K562 (cell line): ENCODE data around the gene CSRNP2. TPM values are rescaled to one million over a fixed set of nuclear protein-coding genes. Genes with fewer than 3 reads are reported as not detected.

Experiments
- CBX5 ChIP-seq: IDR thresholded peaks from 2 replicates; pipeline ENCODE4 v1.6.1; 2014; ENCODE audit warnings: low read depth, borderline replicate concordance
- EWSR1 ChIP-seq: fragments of 450-650 bp; IDR thresholded peaks from 2 replicates; pipeline ENCODE4 v1.6.1; 2018; ENCODE audit warnings: borderline replicate concordance, mild to moderate bottlenecking, low read depth, moderate library complexity; ENCODE audit not compliant: partially characterized antibody
- HDAC2 ChIP-seq: fragments of 450-650 bp; IDR thresholded peaks from 2 replicates; pipeline ENCODE4 v1.6.1; 2016; ENCODE audit warnings: mild to moderate bottlenecking
- MAX ChIP-seq: sonication (generic); formaldehyde crosslinking; IDR thresholded peaks from 2 replicates; pipeline ENCODE4 v1.9.0; 2022; ENCODE audit warnings: mild to moderate bottlenecking, missing genetic modification reagents
- NFIX ChIP-seq: fragments of 250-450 bp; sonication (Bioruptor Pico); IDR thresholded peaks from 2 replicates; pipeline ENCODE4 v1.4.0; 2020; ENCODE audit warnings: low read depth, mild to moderate bottlenecking, moderate library complexity
- POLR2AphosphoS2 ChIP-seq: IDR thresholded peaks from 2 replicates; pipeline ENCODE4 v1.6.1; 2012; ENCODE audit warnings: low read length, improper control_type of control experiment
- PTBP1 ChIP-seq: fragments of 200-400 bp; formaldehyde crosslinking; IDR thresholded peaks from 2 replicates; pipeline ENCODE4 v1.6.1; 2017; ENCODE audit warnings: low read depth, low read length
- RBBP5 ChIP-seq: fragments of 200-600 bp; sonication (generic); IDR thresholded peaks from 2 replicates; pipeline ENCODE4 v1.6.1; 2012; ENCODE audit warnings: borderline replicate concordance, mild to moderate bottlenecking, low read length, control low read depth, inconsistent platforms; ENCODE audit not compliant: insufficient read depth, poor library complexity, severe bottlenecking
- RBM39 ChIP-seq: fragments of 200-400 bp; formaldehyde crosslinking; optimal IDR thresholded peaks from 2 replicates; pipeline ENCODE3; 2018; ENCODE audit warnings: low read depth, low read length
- SMARCB1 ChIP-seq: IDR thresholded peaks from 2 replicates; pipeline ENCODE4 v1.6.1; 2011; ENCODE audit warnings: improper control_type of control experiment, low read depth; ENCODE audit not compliant: insufficient read length
- TAF1 ChIP-seq: IDR thresholded peaks from 2 replicates; pipeline ENCODE4 v1.6.1; 2011; ENCODE audit warnings: mild to moderate bottlenecking, low read length, moderate library complexity; ENCODE audit not compliant: insufficient read depth, control insufficient read depth, severe bottlenecking; ENCODE audit errors: extremely low read depth
- U2AF2 ChIP-seq: fragments of 200-400 bp; formaldehyde crosslinking; optimal IDR thresholded peaks from 2 replicates; pipeline ENCODE3; 2017; ENCODE audit warnings: low read depth, mild to moderate bottlenecking, low read length
- XRCC4 ChIP-seq: IDR thresholded peaks from one replicate; pipeline ENCODE4 v1.6.1; 2011; ENCODE audit not compliant: insufficient read depth, insufficient read length; ENCODE audit errors: extremely low read depth
- ZBTB5 ChIP-seq: fragments of 450-650 bp; IDR thresholded peaks from 2 replicates; pipeline ENCODE4 v1.6.1; 2017; ENCODE audit warnings: antibody characterized with exemption
- ZNF212 ChIP-seq: fragments of 450-650 bp; formaldehyde crosslinking; IDR thresholded peaks from 2 replicates; pipeline ENCODE4 v1.4.0; 2020; ENCODE audit warnings: mild to moderate bottlenecking
- ZNF354B ChIP-seq: fragments of 250-450 bp; sonication (Bioruptor Pico); IDR thresholded peaks from 2 replicates; pipeline ENCODE4 v1.4.0; 2020
- ZNF436 ChIP-seq: fragments of 250-450, 450-650 bp; sonication (Bioruptor Pico); formaldehyde crosslinking; IDR thresholded peaks from 2 replicates; pipeline ENCODE4 v1.7.0; 2020; ENCODE audit warnings: mild to moderate bottlenecking
- polyA plus RNA-seq, 8 experiments: library from polyadenylated mRNA; depleted of rRNA in 4 of 8; stranded (reverse) in 5 of 8; unstranded in 3 of 8; fragments of >200 nt; fragmentation: Nextera tagmentation in 2 of 8; fragmentation: Illumina TruSeq in 1 of 8; extraction: Ambion mirVana in 2 of 8; extraction: Trizol in 1 of 8; gene quantifications; 2 replicates each; pipeline versions ENCODE4 v1.2.1 to v1.2.3, GENCODE V29; 2011 to 2014; ENCODE audit warnings: inconsistent platforms in 1 of 8, missing spikeins in 1 of 8
- total RNA-seq, 7 experiments: library from RNA; depleted of rRNA in 6 of 7; stranded (reverse); fragments of >200 nt in 6 of 7; fragmentation: Illumina TruSeq in 2 of 7; extraction: Trizol in 2 of 7; gene quantifications; 2 replicates each; pipeline versions ENCODE4 v1.2.1 to v1.2.3, GENCODE V29; 2011 to 2021; ENCODE audit warnings: low replicate concordance in 1 of 7
- TF ChIP-seq, protein P1 (sequence below): fragments of 450-650 bp; formaldehyde crosslinking; IDR thresholded peaks from 2 replicates; pipeline ENCODE4 v1.4.0; 2020; ENCODE audit warnings: mild to moderate bottlenecking, moderate library complexity
- TF ChIP-seq, protein P2 (sequence below): sonication (generic); formaldehyde crosslinking; IDR thresholded peaks from 2 replicates; pipeline ENCODE4 v1.8.1; 2023; ENCODE audit warnings: mild to moderate bottlenecking, missing genetic modification reagents
- TF ChIP-seq, protein P3 (sequence below): fragments of 450-650 bp; formaldehyde crosslinking; IDR thresholded peaks from 2 replicates; pipeline ENCODE4 v1.4.0; 2020; ENCODE audit warnings: mild to moderate bottlenecking
- TF ChIP-seq, protein P4 (sequence below): fragments of 450-650 bp; IDR thresholded peaks from 2 replicates; pipeline ENCODE4 v1.6.1; 2018; ENCODE audit warnings: mild to moderate bottlenecking, low read depth; ENCODE audit not compliant: partially characterized antibody

Gene CSRNP2
- total and polyA plus RNA-seq, 9 of the 15 experiments (the other 6 are each of a cell fraction or from before 2014, with no cell fraction given), result 1.6 to 13.9 (median 5.9) TPM

DNA sequence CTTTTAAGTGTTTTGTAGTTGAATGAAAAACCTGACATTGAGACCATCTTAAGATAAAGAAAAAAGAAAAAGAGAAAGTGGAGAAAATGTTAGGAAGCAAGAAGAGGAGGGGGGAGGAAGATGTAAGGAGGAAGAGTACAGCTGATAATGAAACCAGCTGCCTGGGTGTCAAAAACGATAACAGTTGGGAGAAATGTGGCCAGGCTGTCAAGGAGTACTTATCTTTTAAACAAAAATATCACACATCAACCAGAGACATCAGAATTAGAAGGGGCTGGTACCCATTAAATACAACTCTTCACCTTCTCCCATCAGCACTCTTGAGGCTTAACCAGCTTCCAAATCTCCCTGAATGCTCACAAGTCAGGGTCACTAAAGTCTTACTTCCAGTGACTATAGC is 61.7 kb downstream of the CSRNP2 start (continued):
- TF ChIP-seq, protein P1, sequence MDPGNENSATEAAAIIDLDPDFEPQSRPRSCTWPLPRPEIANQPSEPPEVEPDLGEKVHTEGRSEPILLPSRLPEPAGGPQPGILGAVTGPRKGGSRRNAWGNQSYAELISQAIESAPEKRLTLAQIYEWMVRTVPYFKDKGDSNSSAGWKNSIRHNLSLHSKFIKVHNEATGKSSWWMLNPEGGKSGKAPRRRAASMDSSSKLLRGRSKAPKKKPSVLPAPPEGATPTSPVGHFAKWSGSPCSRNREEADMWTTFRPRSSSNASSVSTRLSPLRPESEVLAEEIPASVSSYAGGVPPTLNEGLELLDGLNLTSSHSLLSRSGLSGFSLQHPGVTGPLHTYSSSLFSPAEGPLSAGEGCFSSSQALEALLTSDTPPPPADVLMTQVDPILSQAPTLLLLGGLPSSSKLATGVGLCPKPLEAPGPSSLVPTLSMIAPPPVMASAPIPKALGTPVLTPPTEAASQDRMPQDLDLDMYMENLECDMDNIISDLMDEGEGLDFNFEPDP, result no peak
- no peak for TF ChIP-seq ZNF212 (CRISPR knock-in tag)
- TF ChIP-seq, protein P2, sequence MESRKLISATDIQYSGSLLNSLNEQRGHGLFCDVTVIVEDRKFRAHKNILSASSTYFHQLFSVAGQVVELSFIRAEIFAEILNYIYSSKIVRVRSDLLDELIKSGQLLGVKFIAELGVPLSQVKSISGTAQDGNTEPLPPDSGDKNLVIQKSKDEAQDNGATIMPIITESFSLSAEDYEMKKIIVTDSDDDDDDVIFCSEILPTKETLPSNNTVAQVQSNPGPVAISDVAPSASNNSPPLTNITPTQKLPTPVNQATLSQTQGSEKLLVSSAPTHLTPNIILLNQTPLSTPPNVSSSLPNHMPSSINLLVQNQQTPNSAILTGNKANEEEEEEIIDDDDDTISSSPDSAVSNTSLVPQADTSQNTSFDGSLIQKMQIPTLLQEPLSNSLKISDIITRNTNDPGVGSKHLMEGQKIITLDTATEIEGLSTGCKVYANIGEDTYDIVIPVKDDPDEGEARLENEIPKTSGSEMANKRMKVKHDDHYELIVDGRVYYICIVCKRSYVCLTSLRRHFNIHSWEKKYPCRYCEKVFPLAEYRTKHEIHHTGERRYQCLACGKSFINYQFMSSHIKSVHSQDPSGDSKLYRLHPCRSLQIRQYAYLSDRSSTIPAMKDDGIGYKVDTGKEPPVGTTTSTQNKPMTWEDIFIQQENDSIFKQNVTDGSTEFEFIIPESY (CRISPR knock-in tag), result no peak
- no peak for TF ChIP-seq RBM39
- no peak for TF ChIP-seq PTBP1
- TF ChIP-seq SMARCB1, result no peak
- peak; percentile 87 for TF ChIP-seq HDAC2
- TF ChIP-seq NFIX (CRISPR knock-in tag), result no peak
- TF ChIP-seq, protein P3, sequence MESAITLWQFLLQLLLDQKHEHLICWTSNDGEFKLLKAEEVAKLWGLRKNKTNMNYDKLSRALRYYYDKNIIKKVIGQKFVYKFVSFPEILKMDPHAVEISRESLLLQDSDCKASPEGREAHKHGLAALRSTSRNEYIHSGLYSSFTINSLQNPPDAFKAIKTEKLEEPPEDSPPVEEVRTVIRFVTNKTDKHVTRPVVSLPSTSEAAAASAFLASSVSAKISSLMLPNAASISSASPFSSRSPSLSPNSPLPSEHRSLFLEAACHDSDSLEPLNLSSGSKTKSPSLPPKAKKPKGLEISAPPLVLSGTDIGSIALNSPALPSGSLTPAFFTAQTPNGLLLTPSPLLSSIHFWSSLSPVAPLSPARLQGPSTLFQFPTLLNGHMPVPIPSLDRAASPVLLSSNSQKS (CRISPR knock-in tag), result no peak
- peak; percentile 21 for TF ChIP-seq TAF1
- TF ChIP-seq EWSR1, result no peak
- 0 out of 2 replicates have a peak, but pooled peaks have one; percentile 6 for TF ChIP-seq ZBTB5
- TF ChIP-seq ZNF354B (CRISPR knock-in tag), result no peak
- TF ChIP-seq RBBP5, result no peak
- no peak for TF ChIP-seq MAX (CRISPR knock-in tag)
- no peak for TF ChIP-seq XRCC4
- no peak for TF ChIP-seq U2AF2
- TF ChIP-seq POLR2AphosphoS2, result no peak
- TF ChIP-seq ZNF436 (CRISPR knock-in tag), result no peak
- TF ChIP-seq, protein P4, sequence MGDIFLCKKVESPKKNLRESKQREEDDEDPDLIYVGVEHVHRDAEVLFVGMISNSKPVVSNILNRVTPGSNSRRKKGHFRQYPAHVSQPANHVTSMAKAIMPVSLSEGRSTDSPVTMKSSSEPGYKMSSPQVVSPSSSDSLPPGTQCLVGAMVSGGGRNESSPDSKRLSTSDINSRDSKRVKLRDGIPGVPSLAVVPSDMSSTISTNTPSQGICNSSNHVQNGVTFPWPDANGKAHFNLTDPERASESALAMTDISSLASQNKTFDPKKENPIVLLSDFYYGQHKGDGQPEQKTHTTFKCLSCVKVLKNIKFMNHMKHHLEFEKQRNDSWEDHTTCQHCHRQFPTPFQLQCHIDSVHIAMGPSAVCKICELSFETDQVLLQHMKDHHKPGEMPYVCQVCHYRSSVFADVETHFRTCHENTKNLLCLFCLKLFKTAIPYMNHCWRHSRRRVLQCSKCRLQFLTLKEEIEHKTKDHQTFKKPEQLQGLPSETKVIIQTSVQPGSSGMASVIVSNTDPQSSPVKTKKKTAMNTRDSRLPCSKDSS, result no peak
- no peak for TF ChIP-seq CBX5
